ENCODE results near the gene SSTR4.
A peak's percentile ranks its signal among the peaks of the same experiment; 100 is the strongest.

SSTR4 gene

GRCh38 chr20:23000232-23000947 is 34.7 kb upstream of the SSTR4 start:
- no peak for TF ChIP-seq CTCF (conservative IDR thresholded peaks at IDR 0.05)
- peak overlapping the region; percentile 58 for H3K27ac ChIP-seq

GRCh38 chr20:23002276-23002675 is 32.8 kb upstream of the SSTR4 start:
- no peak overlapping the region for H3K27ac ChIP-seq
- no peak for TF ChIP-seq CTCF (conservative IDR thresholded peaks at IDR 0.05)

GRCh38 chr20:23003077-23003635 is 32.0 kb upstream of the SSTR4 start:
- no peak overlapping the region for H3K27ac ChIP-seq
- TF ChIP-seq CTCF (conservative IDR thresholded peaks at IDR 0.05) = no peak

- no peak for TF ChIP-seq CTCF (conservative IDR thresholded peaks at IDR 0.05)
- H3K27ac ChIP-seq = no peak overlapping the region
These were observed 31.1 kb upstream of the SSTR4 start for GRCh38 chr20:23003881-23004460.

- no peak for TF ChIP-seq CTCF (conservative IDR thresholded peaks at IDR 0.05)
- H3K27ac ChIP-seq = no peak overlapping the region
These were observed 29.3 kb upstream of the SSTR4 start for GRCh38 chr20:23005776-23006175.

- no peak overlapping the region for H3K27ac ChIP-seq
- TF ChIP-seq CTCF (conservative IDR thresholded peaks at IDR 0.05) = no peak
These were observed 27.6 kb upstream of the SSTR4 start for GRCh38 chr20:23007462-23007861.

- H3K27ac ChIP-seq = no peak overlapping the region
- no peak for TF ChIP-seq CTCF (conservative IDR thresholded peaks at IDR 0.05)
These were observed 27.0 kb upstream of the SSTR4 start for GRCh38 chr20:23007886-23008655.

All from VCaP (cell line).